GM19239 (cell line): ENCODE measurements around the gene SERPINI2.

Experiments
- DNase-seq: peaks from one replicate; pipeline ENCODE4 v3.0.0; 2011; ENCODE audit warnings: low spot score; ENCODE audit not compliant: insufficient read length
- FAIRE-seq: peaks from 2 replicates; lab custom pipeline; 2011; peaks lifted over from hg19 to GRCh38; lab: Jason Lieb, UNC

Gene SERPINI2, protein sequence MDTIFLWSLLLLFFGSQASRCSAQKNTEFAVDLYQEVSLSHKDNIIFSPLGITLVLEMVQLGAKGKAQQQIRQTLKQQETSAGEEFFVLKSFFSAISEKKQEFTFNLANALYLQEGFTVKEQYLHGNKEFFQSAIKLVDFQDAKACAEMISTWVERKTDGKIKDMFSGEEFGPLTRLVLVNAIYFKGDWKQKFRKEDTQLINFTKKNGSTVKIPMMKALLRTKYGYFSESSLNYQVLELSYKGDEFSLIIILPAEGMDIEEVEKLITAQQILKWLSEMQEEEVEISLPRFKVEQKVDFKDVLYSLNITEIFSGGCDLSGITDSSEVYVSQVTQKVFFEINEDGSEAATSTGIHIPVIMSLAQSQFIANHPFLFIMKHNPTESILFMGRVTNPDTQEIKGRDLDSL

GRCh38 chr3:167473863-167474262 lies at the start of gene SERPINI2:
TSS of gene SERPINI2 (minus strand) at chr3:167474042. CDS start at chr3:167471834, 2,208 bp downstream.
- FAIRE-seq: no peak
- DNase-seq: no peak

DNA sequence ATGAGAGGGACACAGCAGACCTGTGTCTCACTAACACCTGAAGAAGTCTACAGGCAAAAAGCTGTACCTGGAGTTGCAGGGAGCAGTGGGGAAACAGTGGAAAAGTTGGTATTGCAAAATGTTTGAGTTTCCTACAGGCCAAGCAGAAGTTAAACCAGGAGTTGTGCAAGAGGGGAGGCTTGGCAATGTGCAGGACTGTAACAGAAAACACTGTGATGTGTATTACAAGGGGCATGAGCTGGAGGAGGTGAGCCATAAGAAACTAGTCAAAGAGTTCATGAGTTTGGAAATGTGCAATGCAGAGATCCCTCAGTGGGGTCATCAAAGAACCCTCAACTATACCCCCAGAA lies 47.1 kb upstream of the SERPINI2 start:
- DNase-seq: no peak
- no peak for FAIRE-seq

GRCh38 chr3:167520266-167521005 lies 46.6 kb upstream of the SERPINI2 start:
- FAIRE-seq: no peak
- DNase-seq: no peak

DNA sequence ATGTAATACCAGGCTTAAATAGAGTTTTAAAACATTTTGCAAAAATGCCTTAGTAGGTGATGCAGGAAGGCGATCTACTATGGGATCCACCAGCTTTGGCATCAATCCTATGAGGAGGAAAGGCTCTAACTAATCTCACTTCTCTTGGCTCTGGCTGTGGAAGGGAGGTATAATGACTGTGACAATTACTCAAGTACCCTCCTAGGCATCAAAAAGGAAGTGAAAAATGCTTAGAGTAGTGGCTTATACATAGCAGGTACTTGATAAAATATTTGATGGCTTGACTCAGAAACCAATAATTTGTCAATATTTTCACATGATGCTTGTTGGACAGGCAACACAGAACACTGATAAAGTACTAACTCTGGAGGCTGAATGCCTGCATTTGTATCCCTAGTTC lies 34.1 kb upstream of the SERPINI2 start:
- FAIRE-seq: no peak
- DNase-seq: no peak

DNA sequence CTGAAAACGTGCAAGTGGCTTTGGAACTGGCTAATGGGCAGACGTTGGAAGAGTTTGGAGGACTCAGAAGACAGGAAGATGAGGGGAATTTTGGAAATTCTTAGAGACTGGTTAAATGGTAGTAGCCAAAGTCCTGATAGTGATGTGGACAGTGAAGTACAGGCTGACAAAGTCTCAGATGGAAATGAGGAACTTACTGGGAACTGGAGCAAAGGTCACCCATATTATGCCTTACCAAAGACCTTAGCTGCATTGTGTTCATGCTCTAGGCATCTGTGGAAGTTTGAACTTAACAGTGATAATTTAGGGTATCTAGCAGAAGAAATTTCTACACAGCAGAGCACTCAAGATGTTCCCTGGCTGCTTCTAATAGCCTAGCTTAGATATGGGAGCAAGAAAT lies 28.6 kb upstream of the SERPINI2 start:
- FAIRE-seq: no peak
- DNase-seq: no peak

DNA sequence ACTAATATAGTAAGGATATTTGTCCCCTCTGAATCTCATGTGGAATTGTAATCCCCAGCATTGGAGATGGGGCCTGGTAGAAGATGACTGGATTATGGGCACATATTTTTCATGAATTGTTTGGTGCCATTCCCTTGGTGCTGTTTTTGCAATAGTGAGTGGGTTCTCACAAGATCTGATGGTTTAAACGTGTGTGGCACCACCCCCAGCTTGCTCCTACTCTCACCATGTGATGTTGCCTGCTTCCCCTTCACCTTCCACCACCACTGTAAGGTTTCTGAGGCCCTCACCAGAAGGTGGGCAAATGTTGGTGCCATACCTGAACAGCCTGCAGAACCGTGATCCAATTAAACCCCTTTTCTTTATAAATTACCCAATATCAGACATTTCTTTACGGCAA lies 28.1 kb upstream of the SERPINI2 start:
- DNase-seq: no peak
- FAIRE-seq: no peak

DNA sequence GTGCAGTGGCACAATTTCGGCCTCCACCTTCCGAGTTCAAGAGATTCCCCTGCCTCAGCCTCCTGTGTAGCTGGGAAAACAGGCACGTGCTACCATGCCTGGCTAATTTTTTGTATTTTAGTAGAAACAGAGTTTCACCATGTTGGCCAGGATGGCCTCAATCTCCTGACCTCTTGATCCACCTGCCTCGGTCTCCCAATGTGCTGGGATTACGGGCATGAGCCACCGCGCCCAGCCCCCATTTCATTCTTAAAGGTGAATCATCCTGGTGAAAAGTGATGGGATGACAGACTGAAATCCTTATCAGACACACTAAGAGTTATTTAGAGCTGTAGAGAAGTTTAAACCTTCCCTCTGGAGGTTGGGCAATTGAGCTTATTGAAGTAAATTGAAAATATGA lies 24.1 kb upstream of the SERPINI2 start:
- no peak for DNase-seq
- no peak for FAIRE-seq

GRCh38 chr3:167493244-167493643 lies 19.4 kb upstream of the SERPINI2 start:
- no peak for DNase-seq

GRCh38 chr3:167491621-167492020 lies 17.8 kb upstream of the SERPINI2 start:
- no peak for DNase-seq
- no peak for FAIRE-seq

More at GRCh38 chr3:167493244-167493643, 19.4 kb upstream of the SERPINI2 start:
- no peak for FAIRE-seq

DNA sequence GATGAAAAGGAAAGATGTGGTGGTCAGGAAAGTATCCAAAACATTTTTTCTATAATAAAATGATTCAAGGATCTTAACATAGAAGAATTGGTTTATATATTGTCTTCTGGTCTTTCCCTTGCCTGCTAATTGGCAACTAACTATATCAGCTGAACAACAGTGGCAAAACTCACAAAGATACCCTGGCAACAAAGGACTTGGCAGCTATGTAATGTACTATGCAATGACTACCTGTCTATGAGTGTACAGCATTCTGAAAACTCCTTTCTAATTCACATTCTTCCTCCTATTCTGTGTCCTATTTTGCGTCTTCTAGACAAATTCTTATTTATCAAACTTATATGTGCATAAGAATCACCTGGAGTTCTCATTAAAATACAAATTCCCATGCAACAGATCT lies 15.7 kb upstream of the SERPINI2 start:
- FAIRE-seq (no peak), DNase-seq (no peak)

- FAIRE-seq (no peak), DNase-seq (no peak)
Measured at GRCh38 chr3:167487556-167487955, 13.7 kb upstream of the SERPINI2 start.

- DNase-seq (no peak), FAIRE-seq (no peak)
Measured at GRCh38 chr3:167484551-167484950, 10.7 kb upstream of the SERPINI2 start.

DNA sequence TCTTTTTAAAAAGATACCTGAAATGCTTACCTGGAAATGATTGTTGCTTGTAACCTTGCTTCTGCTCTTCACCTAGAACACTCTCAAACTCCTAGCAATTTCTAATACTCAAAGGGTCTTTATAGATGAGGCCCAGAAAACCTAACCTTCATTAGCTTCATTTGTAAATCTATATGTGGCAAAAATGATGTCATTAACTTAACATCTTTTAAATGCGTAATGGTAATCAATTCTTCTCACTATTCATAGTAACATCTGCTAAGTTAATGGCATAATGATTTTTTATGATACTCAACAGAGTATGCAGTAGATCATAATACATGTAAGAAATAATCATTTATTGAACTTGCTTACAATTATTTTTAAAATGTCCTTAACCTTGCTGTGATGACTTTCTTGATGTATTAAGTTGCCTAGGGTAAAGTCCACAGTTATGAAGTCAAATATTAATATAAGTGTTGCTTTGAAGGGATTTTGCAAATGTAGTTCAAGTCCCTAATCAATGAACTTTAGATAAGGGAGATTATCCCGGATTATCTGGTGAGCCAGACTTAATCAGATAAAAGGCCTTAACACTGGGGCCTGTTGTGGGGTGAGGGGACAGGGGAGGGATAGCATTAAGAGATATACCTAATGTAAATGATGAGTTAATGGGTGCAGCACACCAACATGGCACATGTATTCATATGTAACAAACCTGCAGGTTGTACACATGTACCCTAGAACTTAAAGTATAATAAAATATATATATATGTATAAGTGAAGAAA lies 10.1 kb upstream of the SERPINI2 start:
- FAIRE-seq: no peak

DNA sequence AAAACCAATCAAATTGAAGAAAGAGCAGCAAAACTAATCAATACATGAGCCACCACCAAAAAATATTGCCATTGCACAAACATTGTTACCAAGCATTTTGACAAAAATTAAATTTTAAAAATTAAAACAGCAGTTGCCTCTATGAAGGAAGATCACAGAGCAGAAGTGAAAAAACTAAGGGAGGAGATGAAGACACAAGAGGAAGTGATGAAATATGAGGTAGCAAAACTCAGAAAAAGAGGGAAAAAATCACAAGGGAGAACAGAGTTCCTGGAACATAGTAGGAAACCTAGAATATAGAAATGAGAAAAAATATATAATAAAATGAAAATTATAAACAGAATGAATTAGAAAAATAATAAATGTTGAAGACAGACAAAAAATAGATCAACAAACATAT lies 7.3 kb upstream of the SERPINI2 start:
- no peak for FAIRE-seq
- no peak for DNase-seq

More for the DNA sequence above, 10.1 kb upstream of the SERPINI2 start:
- DNase-seq: no peak

- FAIRE-seq (no peak), DNase-seq (no peak)
Measured at GRCh38 chr3:167480748-167481147, 6.9 kb upstream of the SERPINI2 start.

- DNase-seq (no peak), FAIRE-seq (no peak)
Measured at GRCh38 chr3:167469381-167469780, 4.5 kb downstream of the SERPINI2 start.

- no peak for FAIRE-seq
- DNase-seq: no peak
Measured at GRCh38 chr3:167467848-167468611, 5.8 kb downstream of the SERPINI2 start.

DNA sequence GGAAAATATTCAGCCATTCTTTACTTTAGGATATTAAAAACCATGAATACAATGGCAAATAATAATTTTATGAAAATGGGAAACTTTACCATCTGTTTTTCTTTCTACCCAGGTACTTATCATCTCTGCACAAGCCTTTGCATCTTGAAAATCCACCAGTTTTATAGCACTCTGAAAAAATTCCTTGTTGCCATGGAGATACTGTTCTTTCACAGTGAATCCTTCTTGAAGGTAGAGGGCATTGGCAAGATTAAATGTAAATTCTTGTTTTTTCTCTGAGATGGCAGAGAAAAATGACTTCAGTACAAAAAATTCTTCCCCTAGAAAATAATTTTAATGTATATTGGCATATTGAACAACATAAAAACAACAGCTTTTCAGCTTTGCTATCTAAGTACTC lies 6.9 kb downstream of the SERPINI2 start:
- FAIRE-seq (no peak), DNase-seq (no peak)

DNA sequence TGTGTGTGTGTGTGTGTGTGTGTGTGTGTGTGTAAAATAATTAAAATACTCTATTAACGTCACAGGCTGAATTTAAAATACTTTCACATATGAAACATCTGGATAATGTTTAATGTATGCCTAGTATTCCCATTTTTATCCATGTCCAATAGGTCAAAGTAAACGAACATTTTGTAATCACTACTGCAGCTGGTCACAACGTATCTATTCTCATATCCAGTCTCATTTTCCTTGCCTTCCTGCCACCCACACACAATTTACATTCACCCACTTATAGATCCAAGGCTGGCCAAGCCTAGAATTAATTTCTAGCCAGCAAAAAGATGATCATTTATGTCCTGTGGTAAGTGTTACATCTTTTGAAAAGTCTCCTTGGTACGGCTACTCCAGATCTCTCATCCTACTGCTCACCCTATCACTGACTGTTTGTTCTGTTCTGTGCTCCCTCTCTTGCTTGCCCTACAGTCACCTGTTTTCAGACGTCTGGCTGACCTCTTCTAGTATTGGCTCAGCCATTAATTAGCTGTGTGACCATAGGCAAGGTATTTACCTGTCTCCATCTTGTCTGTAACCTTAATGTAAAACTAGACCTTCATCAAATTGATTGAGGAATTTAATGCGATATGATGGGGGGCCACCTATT lies 17.6 kb downstream of the SERPINI2 start:
- FAIRE-seq (no peak), DNase-seq (no peak)

DNA sequence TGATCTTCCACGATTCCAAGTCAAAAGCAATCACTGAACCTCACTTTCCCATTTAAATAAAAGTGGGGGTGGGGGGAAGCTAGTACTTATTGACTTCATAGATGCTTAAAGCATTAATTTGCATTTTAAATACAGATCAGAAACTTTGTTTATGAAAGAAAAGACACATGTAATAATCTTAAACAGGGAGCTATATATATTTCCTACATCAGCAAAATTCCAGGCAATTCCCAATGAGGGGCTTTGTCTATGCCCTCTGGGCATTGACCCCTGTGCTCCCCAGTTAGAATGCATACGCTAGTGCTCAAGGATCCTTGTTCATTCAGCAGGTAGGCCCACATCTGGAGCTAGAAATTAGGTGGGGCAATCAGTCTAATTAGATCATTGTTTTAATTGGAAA lies 20.0 kb downstream of the SERPINI2 start:
- FAIRE-seq (no peak), DNase-seq (no peak)
